WI38 (cell line): ENCODE measurements around the gene BTBD9.

Experiments used
- H3K4me3 ChIP-seq: 2 replicates; pipeline ENCODE4 v1.5.1; 2011; ENCODE audit warnings: low read depth, mild to moderate bottlenecking, control low read depth, low read length
- TF ChIP-seq, protein P1 (sequence below): IDR thresholded peaks from 2 replicates; pipeline ENCODE4 v1.5.1; 2012; ENCODE audit warnings: low read depth, mild to moderate bottlenecking, control low read depth, low read length

The BTBD9 gene

DNA sequence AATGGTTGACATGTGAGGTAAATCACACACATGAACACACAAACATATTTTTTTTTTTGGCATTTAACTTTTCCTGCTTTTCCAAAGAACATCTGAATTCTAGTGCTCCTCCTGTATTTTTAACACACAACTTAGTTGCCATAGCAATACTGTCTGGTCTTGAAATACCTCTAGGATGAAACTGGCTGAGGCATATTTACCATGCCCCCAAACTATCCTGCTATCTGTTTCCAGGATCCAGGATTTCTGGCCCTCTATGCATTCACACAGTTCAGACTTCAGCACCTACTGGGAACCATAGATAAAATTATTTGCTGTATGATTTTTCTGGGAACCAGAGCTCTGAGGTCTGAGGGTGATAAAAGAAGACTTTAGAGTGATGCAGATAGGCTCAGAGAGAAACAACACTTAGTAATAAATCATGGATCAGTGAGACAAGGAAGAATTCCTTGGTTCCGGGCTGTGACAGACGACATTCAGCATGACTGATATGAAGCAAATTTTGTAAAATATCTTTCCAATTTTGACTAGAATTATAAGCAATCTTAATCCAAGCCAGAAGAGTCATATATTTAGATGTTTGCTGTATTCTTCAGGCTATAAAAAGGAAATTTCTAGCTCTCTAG lies 359.7 kb downstream of the BTBD9 start:
- H3K4me3 ChIP-seq = no peak overlapping the region
- TF ChIP-seq, protein P1, sequence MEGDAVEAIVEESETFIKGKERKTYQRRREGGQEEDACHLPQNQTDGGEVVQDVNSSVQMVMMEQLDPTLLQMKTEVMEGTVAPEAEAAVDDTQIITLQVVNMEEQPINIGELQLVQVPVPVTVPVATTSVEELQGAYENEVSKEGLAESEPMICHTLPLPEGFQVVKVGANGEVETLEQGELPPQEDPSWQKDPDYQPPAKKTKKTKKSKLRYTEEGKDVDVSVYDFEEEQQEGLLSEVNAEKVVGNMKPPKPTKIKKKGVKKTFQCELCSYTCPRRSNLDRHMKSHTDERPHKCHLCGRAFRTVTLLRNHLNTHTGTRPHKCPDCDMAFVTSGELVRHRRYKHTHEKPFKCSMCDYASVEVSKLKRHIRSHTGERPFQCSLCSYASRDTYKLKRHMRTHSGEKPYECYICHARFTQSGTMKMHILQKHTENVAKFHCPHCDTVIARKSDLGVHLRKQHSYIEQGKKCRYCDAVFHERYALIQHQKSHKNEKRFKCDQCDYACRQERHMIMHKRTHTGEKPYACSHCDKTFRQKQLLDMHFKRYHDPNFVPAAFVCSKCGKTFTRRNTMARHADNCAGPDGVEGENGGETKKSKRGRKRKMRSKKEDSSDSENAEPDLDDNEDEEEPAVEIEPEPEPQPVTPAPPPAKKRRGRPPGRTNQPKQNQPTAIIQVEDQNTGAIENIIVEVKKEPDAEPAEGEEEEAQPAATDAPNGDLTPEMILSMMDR = no peak

DNA sequence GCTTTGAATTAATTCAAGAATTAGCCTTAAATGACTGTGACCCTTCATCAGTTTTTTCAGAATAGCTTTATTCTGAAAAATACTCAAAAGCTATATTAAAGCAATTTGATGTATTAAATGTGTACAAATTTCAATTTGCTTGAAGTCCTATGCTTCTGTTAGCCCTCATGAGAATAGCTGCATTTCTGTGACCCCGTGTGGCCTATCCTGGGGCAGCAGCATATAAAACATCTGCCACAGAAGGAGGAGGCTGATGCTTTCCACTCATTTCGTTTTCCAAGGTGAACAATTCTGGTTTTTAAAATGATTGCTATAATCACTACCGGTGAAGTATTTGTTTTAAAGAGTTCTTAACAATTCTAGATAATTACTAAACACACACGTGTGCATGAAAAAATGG lies 360.3 kb downstream of the BTBD9 start:
- H3K4me3 ChIP-seq = no peak overlapping the region
- TF ChIP-seq, protein P1 = no peak

- TF ChIP-seq, protein P1 = no peak
- H3K4me3 ChIP-seq = no peak overlapping the region
Observed at GRCh38 chr6:38273325-38273724, 366.4 kb downstream of the BTBD9 start.

GRCh38 chr6:38272222-38272621 lies 367.5 kb downstream of the BTBD9 start:
- H3K4me3 ChIP-seq = no peak overlapping the region
- TF ChIP-seq, protein P1 = no peak

GRCh38 chr6:38271081-38271480 lies 368.6 kb downstream of the BTBD9 start:
- TF ChIP-seq, protein P1 = no peak
- H3K4me3 ChIP-seq = no peak overlapping the region

- H3K4me3 ChIP-seq = no peak overlapping the region
- TF ChIP-seq, protein P1 = no peak
Observed at GRCh38 chr6:38270367-38270766, 369.4 kb downstream of the BTBD9 start.

DNA sequence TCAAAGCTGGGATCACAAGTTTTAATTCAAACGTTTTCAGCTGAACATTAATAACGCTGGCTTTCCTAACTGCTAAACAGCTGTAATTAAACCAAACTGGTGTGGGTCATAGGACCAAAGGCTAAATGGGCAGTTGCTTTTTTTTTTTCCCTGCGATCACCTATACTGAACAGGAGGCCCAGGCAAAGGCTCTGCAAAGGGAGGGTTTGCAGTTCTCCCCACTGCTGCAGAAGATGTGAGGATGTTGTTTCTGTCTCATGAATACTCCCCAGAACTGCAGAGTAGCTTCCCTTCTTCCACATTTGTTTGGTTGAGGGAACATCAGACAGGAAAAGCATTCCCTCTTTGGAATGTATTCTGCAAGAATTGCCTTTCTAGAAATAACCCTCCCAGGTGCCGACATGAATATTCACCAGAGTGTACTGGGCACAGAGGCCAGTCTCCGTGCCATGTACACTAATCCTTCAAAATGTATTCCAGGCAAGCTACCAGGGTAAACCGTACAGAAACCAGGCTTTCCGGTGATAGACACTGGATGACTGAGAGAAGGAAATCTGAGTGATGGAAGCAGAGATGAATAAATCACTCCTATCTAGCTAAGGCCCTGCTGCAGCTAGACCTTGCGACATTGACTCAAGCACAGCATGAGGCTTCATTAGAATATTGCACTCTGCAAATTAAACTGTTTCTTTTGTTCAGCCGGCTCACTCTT lies 370.1 kb downstream of the BTBD9 start:
- no peak overlapping the region for H3K4me3 ChIP-seq
- TF ChIP-seq, protein P1 = no peak
